DND-41 (cell line): ENCODE measurements around the gene ARL13B.

Experiments used
- EZH2 ChIP-seq: IDR thresholded peaks from 3 replicates; pipeline ENCODE4 v1.6.1; 2012; ENCODE audit warnings: borderline replicate concordance, low read depth, mild to moderate bottlenecking, moderate library complexity, low read length, inconsistent platforms; ENCODE audit not compliant: severe bottlenecking
- TF ChIP-seq, protein P1 (sequence below): IDR thresholded peaks from 2 replicates; pipeline ENCODE4 v1.5.1; 2012; ENCODE audit warnings: borderline replicate concordance, low read length, moderate library complexity, mild to moderate bottlenecking; ENCODE audit not compliant: poor library complexity, severe bottlenecking; ENCODE audit errors: extremely low read depth

- TF ChIP-seq, protein P1, sequence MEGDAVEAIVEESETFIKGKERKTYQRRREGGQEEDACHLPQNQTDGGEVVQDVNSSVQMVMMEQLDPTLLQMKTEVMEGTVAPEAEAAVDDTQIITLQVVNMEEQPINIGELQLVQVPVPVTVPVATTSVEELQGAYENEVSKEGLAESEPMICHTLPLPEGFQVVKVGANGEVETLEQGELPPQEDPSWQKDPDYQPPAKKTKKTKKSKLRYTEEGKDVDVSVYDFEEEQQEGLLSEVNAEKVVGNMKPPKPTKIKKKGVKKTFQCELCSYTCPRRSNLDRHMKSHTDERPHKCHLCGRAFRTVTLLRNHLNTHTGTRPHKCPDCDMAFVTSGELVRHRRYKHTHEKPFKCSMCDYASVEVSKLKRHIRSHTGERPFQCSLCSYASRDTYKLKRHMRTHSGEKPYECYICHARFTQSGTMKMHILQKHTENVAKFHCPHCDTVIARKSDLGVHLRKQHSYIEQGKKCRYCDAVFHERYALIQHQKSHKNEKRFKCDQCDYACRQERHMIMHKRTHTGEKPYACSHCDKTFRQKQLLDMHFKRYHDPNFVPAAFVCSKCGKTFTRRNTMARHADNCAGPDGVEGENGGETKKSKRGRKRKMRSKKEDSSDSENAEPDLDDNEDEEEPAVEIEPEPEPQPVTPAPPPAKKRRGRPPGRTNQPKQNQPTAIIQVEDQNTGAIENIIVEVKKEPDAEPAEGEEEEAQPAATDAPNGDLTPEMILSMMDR: no peak
- TF ChIP-seq EZH2: no peak
These were observed 96.1 kb downstream of the ARL13B start for GRCh38 chr3:94076055-94076454.
